ENCODE measurements around the gene ABCF1.

DNA sequence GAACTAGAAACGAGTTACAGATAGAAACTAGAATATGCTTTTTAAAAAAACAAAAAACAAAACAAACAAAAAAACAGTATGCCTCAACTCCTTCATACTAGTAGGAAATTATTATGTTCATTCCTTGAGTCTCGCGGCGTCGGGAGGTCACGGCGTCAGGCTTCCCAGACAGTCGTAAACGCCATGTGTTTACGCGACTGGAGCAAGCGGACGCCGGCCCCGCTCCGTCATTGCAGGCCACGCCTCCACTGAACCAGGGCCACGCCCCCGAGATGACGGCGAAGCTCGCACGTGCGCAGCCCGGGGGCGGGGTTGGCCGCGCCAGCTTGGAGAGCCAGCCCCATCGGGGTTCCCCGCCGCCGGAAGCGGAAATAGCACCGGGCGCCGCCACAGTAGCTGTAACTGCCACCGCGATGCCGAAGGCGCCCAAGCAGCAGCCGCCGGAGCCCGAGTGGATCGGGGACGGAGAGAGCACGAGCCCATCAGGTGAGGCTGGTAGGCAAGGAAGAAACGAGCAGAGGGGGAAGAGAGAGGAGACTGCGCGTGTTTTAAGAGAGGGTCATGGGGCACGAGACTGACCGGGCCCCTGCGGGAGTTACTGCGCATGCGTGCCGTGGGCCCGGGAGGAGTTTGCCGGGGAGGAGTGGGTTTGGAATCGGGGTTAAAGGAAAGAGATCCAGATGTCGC, at the start of gene ABCF1:
- TF ChIP-seq, protein P1, sequence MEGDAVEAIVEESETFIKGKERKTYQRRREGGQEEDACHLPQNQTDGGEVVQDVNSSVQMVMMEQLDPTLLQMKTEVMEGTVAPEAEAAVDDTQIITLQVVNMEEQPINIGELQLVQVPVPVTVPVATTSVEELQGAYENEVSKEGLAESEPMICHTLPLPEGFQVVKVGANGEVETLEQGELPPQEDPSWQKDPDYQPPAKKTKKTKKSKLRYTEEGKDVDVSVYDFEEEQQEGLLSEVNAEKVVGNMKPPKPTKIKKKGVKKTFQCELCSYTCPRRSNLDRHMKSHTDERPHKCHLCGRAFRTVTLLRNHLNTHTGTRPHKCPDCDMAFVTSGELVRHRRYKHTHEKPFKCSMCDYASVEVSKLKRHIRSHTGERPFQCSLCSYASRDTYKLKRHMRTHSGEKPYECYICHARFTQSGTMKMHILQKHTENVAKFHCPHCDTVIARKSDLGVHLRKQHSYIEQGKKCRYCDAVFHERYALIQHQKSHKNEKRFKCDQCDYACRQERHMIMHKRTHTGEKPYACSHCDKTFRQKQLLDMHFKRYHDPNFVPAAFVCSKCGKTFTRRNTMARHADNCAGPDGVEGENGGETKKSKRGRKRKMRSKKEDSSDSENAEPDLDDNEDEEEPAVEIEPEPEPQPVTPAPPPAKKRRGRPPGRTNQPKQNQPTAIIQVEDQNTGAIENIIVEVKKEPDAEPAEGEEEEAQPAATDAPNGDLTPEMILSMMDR (IDR thresholded peaks at IDR 0.05): no peak
- TF ChIP-seq POLR2A (IDR thresholded peaks at IDR 0.05): peak; percentile 56
